Measurements from ENCODE around the gene CAPZA1. TPM values are rescaled to one million over a fixed set of nuclear protein-coding genes. Genes with fewer than 3 reads are reported as not detected.

The CAPZA1 gene
- total RNA-seq, 1 donor from 2014 or later = 128 TPM

GRCh38 chr1:112674440-112674985, 54.9 kb downstream of the CAPZA1 start, which contains the start of gene MOV10:
TSS of gene MOV10 (plus strand) at chr1:112674659. CDS start at chr1:112674913, 254 bp downstream.
- Mint-ChIP-seq H3K4me3 (peak within 1 kb of the TSS; percentile 97), H3K27ac (peak within 1 kb of the TSS; percentile 94), H3K27me3 (no peaks in the 10 kb centered on the region), H3K36me3 (peaks cover 41% of the 10 kb centered on the region), H3K4me1 (ENCODE audit: unreplicated experiment) (peaks cover 28% of the 10 kb centered on the region), H3K9me3 (no peaks in the 10 kb centered on the region)
- no peak for DNase-seq (ENCODE audit: extremely low spot score, unreplicated experiment)
- no peak for TF ChIP-seq CTCF (conservative IDR thresholded peaks at IDR 0.05)

- Mint-ChIP-seq H3K36me3 (peaks cover 42% of the 10 kb centered on the region), H3K9me3 (no peaks in the 10 kb centered on the region), H3K4me1 (ENCODE audit: unreplicated experiment) (peaks cover 28% of the 10 kb centered on the region), H3K27me3 (no peaks in the 10 kb centered on the region), H3K4me3 (peak overlapping the region; percentile 97), H3K27ac (peak overlapping the region; percentile 94)
- peak; percentile 80 for DNase-seq (ENCODE audit: extremely low spot score, unreplicated experiment)
- peak; percentile 23 for TF ChIP-seq CTCF (conservative IDR thresholded peaks at IDR 0.05)
These were observed 55.5 kb downstream of the CAPZA1 start for GRCh38 chr1:112674986-112675727.

- peaks cover 28% of the 10 kb centered on the region for H3K4me1 Mint-ChIP-seq (ENCODE audit: unreplicated experiment)
- H3K9me3 Mint-ChIP-seq = no peaks in the 10 kb centered on the region
- no peak for DNase-seq (ENCODE audit: extremely low spot score, unreplicated experiment)
- H3K27ac Mint-ChIP-seq = peak overlapping the region; percentile 66
- H3K36me3 Mint-ChIP-seq = peaks cover 37% of the 10 kb centered on the region
- TF ChIP-seq CTCF (conservative IDR thresholded peaks at IDR 0.05) = no peak
- peak overlapping the region; percentile 86 for H3K4me3 Mint-ChIP-seq
- H3K27me3 Mint-ChIP-seq = no peaks in the 10 kb centered on the region
These were observed 56.2 kb downstream of the CAPZA1 start for GRCh38 chr1:112675728-112676381.

GRCh38 chr1:112676543-112676942, 56.9 kb downstream of the CAPZA1 start:
- H3K9me3 Mint-ChIP-seq = no peaks in the 10 kb centered on the region
- H3K27me3 Mint-ChIP-seq = no peaks in the 10 kb centered on the region
- H3K4me1 Mint-ChIP-seq (ENCODE audit: unreplicated experiment) = peaks cover 28% of the 10 kb centered on the region
- TF ChIP-seq CTCF (conservative IDR thresholded peaks at IDR 0.05) = no peak
- peak overlapping the region; percentile 60 for H3K27ac Mint-ChIP-seq
- peaks cover 35% of the 10 kb centered on the region for H3K36me3 Mint-ChIP-seq
- DNase-seq (ENCODE audit: extremely low spot score, unreplicated experiment) = no peak
- peak overlapping the region; percentile 86 for H3K4me3 Mint-ChIP-seq

- Mint-ChIP-seq H3K9me3 (no peaks in the 10 kb centered on the region), H3K4me3 (peak overlapping the region; percentile 16), H3K36me3 (peaks cover 35% of the 10 kb centered on the region), H3K4me1 (ENCODE audit: unreplicated experiment) (peaks cover 28% of the 10 kb centered on the region), H3K27me3 (no peaks in the 10 kb centered on the region), H3K27ac (no peak overlapping the region)
- no peak for TF ChIP-seq CTCF (conservative IDR thresholded peaks at IDR 0.05)
- no peak for DNase-seq (ENCODE audit: extremely low spot score, unreplicated experiment)
These were observed 57.9 kb downstream of the CAPZA1 start for GRCh38 chr1:112677501-112677900.
